Hepatic stellate cell (primary cell): ENCODE measurements around the gene VTCN1.
"Not testable (repeated sequence)": the region's sequence is repeated elsewhere in the genome, so short reads cannot be mapped to it uniquely, and the experiment has no call there.

Experiments
- DNase-seq: peaks from one replicate; pipeline ENCODE4 v3.0.0; 2011; ENCODE audit warnings: low spot score

Gene VTCN1

DNA sequence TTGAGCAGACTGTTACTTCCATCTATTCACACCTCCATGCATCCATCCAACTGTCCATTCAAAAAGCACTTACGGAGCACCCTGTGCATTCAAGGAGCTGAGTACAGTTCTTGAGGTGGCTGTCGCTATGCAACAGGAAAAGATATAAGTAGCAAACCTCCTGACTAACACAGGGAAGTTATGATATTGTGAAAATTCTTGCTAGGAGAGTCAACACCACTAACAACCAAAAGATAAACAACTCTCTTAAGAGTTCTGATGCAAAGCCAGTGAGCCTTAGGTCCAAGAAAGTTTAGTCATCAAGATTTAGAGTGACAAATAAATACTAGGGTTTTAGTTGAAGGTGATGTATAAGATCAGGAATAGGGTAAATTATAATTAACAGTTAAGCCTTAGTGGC is 44.7 kb downstream of the VTCN1 start:
- peak; percentile 33 for DNase-seq

DNA sequence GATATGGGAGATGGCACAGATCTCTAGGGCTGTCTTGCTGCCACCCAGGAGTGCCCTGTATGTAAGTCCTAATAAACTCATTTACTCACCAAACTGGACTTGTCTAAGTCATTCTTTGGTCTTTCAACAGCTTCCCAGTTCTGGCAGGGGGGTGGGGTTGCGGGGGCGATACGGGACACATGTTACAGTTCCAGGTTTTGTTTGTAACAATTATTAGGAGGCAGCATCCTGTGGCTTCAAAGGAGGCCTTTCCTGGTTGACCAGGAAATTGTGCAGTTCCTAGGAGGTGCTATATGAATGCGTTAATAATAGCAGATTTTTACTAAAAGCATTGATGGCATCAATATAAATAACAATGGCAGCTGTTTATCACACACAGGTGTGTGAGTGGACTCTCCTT is 46.5 kb downstream of the VTCN1 start:
- no peak for DNase-seq

DNA sequence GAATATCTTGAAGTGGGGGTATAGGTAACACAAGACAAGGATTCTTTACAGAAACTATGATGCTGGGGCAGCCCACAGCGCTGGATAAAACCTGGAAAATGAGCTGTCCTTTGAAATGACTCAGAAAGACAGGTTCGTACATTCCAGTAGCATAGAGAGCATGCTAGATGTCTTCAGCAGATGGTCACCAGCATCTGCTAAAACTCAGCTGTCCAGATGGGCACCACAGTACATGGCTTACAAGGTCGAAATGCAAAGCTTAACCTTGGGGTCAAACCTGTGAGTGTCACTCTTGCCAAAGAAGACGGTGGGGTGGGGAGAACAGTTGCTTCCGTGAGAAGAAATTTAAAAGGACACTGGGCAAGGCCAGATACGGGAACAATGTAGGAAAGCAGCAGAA is 47.9 kb downstream of the VTCN1 start:
- DNase-seq: no peak

DNA sequence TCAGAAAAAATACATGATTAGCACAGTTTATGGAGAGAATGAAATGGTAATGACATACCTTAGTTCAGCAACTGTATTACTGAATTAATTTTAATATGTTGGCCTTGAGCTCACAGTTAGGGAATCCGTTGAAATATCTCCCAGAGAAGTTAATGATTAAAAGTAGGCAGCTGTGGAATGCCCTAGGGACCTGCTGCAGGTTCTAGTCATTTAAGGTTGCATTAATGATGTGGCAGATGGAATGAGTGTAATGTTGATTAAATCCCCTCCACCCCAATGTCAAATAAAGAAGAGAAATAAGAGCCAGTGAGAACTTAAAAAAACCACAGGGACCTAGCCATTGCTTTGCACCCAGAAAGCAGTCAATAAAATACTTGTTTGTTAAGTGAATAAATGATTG is 48.8 kb downstream of the VTCN1 start:
- DNase-seq: no peak

DNA sequence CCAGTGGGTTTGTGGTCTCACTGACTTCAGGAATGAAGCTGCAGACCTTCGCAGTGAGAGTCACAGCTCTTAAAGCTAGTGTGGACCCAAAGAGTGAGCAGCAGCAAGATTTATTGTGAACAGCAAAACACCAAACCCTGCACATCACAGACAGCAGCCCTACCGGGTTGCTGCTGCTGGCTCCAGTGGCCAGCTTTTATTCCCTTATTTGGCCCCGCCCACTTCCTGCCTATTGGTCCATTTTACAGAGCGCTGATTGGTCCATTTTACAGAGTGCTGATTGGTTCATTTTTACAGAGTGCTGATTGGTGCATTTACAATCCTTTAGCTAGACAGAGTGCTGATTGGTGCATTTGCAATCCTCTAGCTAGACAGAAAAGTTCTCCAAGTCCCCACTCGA is 59.4 kb downstream of the VTCN1 start:
- DNase-seq: not testable (repeated sequence)

DNA sequence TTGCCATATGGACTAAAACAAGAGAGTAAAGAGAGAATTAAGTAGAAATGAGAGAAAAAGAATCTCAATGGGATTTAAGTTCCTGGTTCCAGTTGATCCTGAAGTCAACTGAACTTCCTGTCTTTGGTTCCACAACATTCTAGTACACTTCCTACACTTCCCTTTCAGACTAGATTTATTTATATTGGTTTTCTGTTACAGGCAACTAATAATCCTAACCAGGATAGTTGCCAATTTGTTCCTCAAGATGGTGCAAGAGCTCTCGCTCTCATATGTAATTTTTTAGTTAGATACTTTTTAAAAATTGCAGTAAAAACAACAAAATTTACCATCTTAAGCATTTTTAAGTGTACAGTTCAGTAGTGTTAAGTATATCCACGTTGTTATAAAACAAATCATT is 60.4 kb downstream of the VTCN1 start:
- no peak for DNase-seq

DNA sequence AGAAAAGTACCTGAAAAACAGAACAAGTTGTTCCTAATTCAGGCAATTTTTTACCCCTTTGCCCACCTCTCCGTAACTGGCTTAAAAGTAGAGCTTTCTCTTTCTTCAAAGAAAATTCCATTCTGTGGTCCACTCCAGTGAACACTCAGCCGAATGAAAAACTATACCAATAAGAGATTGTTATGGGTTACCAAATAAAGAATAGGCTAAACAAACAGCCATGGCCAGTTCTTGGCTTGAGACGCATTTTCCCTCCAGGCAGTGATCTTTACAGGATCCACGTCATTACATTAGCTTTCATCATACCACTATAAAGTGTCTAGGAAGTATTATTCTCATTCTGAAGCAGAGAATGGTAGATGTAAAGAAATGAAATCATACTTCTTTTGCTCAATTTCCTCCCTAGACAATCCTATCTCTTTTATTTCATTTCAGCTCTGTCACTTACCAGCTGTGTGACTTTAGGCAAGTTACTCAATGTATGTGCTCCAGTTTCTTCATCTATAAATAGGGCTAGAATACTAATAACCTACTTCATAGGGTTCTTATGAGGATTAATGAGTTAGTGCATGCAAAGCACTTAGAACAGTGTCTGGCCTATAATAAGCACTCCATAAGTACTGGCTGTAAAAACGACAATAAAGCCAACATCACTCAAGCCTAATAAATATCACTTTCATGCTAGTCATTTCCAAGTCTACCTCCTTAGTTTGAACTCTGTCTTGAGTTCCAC is 62.7 kb downstream of the VTCN1 start:
- DNase-seq: no peak

DNA sequence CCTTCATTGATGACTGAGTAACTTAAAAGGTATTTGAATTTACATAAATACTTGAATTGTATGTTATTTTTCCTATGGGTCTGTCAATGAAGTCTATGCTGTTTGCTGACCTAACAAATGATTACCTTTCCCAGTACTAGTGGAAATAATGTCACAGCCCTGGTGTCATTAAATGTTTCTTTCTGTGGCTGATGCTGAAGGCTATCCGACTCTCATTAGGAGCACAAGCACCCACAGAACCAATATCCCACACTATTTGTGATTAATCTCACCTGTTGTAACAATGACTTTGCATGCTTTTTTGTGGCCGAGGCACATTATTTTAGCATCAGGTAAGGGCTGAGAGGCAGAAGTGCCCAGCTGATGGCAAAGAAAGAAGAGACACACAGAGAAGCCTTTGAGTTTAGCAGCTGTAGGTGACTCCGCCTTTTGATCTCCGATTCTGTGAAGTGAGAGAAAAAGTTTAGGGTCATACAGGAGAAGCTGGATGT is 63.3 kb downstream of the VTCN1 start:
- no peak for DNase-seq

DNA sequence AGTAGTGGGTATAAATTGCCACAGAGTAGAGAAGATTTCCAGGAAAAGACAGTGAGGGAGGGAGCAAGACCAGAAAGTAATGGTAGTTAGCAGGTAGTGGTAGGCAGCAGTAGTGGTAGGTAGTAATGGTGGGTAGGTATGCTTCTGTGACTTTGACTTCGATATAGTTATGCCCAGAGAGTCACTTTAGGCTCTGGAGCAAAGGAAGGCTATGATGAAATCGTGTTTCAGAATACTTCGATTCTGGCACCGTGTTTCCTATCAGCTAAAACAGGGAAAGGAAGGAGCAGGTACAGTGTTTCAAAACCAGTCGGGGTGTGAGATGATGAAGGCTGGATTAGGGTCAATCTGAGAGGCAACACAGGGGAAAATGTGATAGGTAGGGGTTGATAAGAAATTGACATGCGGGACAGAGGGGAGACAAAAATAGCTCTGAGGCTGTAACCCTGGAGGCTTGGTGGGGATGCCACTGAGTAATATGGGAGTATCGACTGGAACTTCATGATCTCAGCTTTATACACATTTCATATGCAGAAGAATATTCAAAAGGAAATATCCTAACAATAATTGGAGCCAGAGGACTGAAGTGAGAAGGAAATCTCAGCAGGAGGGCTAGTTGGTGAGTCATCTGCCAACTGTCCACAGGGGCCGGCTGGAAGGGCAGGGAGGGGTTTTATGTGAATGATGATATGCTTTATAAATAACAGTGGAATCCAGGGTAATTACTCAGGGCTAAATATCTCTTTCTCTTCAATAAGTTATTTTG is 64.0 kb downstream of the VTCN1 start:
- DNase-seq: peak; percentile 67

DNA sequence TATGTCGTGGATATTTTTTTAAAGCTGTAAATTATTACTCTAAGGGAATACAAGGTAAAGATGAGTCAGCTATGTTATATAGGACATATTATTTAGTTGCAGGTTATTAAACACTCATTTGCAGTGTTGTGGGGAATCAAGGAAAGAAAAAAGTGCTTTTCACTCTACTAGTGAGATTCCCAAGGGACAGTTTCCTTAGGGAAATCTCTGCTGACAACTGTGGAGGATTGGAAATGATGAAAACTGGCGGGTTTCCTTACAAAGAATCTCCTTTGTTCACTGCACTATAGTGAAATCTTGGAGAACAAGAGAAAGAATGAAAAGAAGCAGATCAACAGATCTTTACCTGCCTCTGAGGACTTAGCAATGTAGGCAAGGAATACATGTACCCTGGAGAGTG is 64.7 kb downstream of the VTCN1 start:
- no peak for DNase-seq

DNA sequence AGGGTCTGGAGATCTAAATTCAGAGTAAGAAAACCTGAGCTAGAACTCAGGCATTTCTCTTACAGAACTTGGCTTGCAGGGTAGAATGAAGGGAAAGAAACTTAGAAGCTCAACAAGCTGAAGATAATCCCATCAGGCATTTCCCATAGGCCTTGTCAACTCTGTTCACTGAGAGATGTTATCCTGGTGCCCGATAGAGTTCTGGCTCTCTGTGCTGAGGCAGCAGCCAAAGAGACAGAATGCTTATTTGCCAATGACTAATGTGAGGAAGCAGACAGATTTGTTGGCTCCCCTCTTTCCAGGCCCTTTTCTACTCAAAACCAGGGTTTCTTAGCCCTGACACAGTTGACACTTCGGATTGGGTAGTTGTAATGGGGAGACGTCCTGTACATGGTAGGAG is 66.9 kb downstream of the VTCN1 start:
- no peak for DNase-seq

DNA sequence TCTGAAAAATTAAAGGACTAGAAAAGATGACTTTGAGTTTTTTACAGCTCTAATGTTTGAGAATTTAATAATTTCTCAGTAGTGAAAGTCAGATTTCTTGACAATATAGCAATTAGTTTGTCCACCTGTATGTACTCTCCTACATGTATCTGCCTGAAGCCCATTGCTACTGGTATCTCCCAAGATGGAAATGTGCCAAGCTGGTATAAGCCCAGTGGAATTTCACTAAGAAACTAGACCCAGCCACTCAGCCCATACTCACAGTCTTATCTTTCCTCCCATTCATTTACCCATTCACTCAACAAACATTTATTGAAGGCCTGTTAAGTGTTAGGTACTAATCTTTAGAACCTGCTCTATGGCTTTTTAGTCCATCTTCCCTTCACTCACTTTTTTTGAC is 67.6 kb downstream of the VTCN1 start:
- DNase-seq: no peak

DNA sequence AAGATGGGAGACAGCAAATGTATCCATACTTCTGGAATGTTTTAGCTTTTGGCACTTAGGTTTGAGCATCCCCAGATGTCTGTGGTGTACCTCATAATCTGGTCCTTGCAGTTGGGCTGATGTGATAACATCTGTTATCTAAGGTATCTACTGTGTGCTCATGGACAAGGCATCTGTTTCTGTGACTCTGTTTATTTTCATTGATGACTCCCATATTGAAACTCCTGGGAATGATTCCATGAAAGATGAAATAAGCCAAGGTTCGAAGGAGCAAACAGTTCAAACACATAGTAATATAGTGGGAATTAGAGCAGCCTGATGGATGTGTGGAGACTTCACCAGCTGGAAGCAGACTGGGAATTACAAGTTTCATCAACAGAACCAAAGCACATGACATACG is 68.5 kb downstream of the VTCN1 start:
- DNase-seq: peak; percentile 43

DNA sequence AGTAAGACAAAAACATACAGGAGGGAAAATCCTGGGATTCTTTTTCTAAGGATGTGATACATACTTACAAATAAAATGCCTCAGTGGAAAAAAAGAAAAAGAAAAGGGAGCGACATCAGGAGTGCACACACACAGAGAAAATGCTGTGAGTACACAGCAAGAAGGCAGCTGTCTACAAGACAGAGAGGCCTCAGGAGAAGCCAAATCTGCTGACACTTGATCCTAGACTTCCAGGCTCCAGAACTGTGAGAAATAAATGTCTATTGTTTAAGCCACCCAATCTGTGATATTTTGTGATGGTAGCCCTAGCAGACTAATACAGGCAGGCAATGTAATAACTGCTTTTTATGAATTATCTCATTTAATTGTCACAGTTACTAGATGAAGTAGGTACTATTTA is 72.2 kb downstream of the VTCN1 start:
- no peak for DNase-seq

DNA sequence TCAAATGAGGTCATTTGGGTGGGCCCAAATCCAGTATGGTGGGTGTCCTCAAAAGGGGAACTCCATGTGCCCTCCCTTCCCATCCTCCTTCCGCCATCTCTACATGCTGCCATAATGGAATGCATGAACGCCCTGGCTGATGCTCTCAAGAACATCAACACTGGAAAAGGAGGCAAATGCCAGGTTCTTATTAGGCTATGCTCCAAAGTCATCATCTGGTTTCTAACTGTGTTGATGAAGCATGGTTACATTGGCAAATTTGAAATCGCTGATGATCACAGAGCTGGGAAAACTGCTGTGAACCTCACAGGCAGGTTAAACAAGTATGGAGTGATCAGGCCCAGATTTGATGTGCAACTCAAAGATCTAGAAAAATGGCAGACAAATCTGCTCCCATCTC is 72.6 kb downstream of the VTCN1 start:
- no peak for DNase-seq

DNA sequence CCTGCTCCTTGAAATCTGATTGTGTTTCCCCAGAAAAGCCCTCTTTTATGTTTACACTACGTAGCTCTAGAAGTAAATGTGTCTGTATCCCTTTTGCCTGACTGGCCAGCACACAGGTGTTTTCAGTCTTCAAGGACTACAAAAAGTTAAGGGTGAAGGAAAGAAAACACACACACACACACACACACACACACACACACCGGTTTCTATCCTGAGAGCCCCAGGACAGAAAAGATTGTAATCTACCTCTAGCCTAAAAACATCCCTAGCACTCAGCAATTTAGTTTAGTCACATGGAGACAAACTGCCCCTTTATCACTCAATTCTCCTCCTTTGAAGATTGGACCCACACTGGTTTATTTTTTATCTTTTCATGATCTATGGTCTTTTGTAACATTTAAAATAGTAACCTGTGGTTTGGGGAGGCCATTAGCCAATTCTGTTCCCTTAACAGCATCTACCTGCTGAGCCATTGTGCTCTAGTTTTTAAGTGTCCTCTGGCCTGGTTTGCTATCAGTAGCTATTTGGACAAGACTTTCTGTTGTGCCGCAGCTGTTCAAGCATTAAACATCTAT is 73.4 kb downstream of the VTCN1 start:
- no peak for DNase-seq

DNA sequence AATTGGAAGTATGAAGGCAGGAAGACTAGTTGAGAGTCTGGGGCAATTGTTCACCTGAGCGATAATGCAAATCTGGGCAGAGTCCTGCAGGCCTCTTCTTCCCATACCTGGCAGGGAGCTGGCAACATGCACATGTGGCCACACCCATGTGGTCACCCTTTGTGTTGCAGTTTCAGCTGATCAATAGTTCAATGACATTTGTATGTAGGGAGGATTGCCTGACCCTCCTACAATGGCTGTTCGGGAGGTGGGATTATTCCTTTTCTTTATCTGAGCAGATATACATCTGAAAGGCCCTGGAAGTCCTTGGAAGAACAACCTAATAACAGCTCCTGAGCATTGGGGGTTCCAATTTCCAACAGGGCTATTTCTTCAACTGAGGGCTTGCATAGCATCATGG is 74.0 kb downstream of the VTCN1 start:
- DNase-seq: no peak

DNA sequence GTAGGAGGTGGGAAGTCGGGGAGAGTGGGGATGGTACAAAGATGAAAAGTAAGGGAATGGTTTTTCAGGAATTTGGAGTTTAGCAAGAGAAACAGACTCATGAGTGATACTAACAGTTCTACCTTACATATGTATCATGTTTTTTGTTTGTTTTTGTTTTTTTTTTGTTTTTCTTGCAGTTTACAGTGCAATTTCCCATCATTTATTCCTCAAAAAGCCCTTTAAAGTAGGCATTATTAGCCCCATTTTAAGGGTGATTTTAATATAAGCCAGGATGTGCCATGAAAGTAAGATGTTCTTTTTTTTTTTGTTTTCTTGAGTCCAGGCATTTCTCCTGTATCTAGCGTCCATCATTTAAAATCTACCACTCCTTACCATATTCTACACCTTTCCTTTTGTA is 75.4 kb downstream of the VTCN1 start:
- no peak for DNase-seq

DNA sequence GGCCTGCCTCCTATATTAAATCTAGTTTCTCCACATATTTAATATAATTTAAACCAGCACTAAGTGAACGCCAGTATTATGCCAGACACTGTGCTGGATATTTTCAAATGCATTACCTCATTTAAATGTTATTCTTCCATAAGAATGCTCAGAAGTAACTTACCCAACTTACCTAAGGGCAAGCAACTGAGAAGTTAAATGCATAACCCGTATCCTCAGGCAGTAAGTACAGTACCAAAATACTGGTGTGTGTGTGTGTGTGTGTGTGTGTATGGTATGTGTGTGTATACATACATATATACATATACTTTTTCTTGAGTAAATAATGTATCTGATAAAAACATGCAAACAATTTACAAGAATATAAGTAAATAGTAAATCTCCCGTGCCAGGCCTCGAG is 80.2 kb downstream of the VTCN1 start:
- no peak for DNase-seq

DNA sequence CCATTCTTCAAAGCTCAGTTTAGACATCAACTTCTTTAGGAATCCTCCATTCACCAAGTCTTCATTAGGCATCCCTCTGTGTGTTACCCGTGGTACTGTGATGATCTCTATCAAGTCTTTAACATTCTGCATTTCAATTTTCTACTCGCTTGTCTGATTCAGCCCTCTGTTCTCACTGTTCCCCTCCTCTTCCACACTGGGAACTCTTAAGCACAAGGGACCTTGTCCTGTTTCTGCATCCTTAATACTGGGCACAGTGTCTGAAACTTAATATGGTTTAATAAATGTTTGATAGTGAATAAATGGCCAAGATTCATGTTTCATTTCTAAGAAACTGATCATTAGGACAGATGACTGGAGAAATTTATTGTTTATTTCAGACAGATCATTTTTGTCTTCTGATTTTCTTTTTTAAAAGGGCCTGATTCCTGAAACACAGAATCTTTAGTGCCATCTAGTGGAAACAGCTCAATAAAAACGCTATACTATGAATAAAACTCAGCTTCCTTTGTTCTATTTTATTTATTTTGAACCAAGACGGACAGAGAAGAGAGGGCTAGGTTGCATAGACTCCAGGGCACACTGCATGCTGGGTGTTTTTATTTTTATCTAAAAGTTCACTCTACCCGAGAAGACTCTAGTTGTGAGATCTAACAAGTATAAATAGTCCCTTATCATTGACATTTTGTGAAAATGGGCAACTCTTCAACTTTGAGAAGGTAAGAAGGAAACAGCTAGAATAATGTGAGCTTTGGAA is 82.2 kb downstream of the VTCN1 start:
- DNase-seq: peak; percentile 54

DNA sequence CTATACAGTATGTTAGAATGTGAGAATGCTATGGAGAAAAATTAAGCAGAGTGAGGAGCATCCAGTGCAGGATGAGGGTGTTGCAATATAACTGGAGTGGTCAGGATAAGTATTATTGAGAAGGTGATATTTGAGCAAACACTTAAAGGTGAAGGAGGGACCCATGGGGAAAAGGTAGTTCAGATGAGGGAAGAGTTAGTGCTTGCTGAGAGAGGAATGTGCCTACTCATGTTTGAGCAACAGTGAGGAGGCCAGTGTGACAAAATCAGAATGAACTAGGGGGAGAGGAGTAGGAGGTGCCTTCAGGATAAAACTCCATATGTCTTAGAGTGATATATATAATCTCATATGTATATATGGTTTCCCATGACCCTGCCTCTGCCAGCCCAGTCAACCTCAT is 82.9 kb downstream of the VTCN1 start:
- no peak for DNase-seq

DNA sequence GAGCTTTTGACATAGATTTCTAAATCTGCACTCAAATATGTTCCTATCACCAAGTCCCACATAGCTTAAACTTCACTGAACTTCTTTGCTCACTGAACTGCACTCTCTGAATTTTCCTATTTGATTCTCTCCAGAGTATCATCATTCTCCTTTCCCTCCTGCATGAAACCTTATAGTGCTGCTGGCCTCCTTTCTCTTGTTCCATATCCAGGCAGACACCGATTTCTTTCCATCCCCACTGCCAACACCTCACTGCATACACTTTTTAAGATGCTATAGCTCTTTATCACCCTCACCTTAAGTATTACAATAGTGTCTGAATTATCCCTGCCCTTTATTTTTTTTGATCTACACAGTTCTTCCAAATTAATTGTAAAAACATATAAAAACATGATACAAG is 86.1 kb downstream of the VTCN1 start:
- DNase-seq: no peak

DNA sequence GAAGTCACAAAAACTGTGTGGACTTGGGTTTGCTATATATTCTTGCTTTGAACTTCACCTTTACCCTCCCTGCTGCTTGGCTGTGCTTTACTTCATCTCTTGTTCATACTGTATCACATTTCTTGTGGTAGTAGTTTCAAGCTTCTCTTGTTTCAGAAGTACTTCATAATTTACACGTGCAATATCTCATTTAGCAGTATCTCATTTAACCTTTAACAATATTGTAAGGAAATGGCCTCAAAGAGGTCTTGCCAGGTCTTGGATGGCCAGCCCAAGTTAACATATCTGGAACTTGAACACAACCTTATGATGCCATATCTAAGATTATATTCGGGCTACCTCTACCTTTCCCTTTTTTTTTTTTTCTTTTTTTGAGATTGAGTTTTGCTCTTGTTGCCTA is 87.5 kb downstream of the VTCN1 start:
- no peak for DNase-seq
